H9 (cell line): ENCODE measurements around the gene DOCK2. TPM values are rescaled to one million over a fixed set of nuclear protein-coding genes. Genes with fewer than 3 reads are reported as not detected.

Source experiments
- DNase-seq: peaks from one replicate; pipeline ENCODE4 v3.0.0-alpha.2; 2017
- H2AFZ ChIP-seq: one replicate; pipeline ENCODE4 v1.6.1; 2013; ENCODE audit warnings: mild to moderate bottlenecking, low read length, control low read depth, moderate library complexity
- H2AK5ac ChIP-seq: 2 replicates; pipeline ENCODE4 v1.6.1; 2013; ENCODE audit warnings: low read length, control low read depth, mixed read lengths; ENCODE audit not compliant: insufficient read length
- H2BK120ac ChIP-seq: one replicate; pipeline ENCODE4 v1.6.1; 2013; ENCODE audit warnings: low read depth, mild to moderate bottlenecking, low read length, control low read depth, inconsistent platforms; ENCODE audit not compliant: poor library complexity, severe bottlenecking
- H2BK12ac ChIP-seq: 2 replicates; pipeline ENCODE4 v1.6.1; 2013; ENCODE audit warnings: low read length, control low read depth, mixed read lengths, low read depth; ENCODE audit not compliant: insufficient read length
- H2BK15ac ChIP-seq: 2 replicates; pipeline ENCODE4 v1.6.1; 2013; ENCODE audit warnings: low read depth, low read length, control low read depth
- H2BK20ac ChIP-seq: one replicate; pipeline ENCODE4 v1.6.1; 2013; ENCODE audit warnings: low read depth, mild to moderate bottlenecking, low read length, control low read depth, inconsistent platforms; ENCODE audit not compliant: poor library complexity, severe bottlenecking
- H2BK5ac ChIP-seq: 2 replicates; pipeline ENCODE4 v1.6.1; 2013; ENCODE audit warnings: low read length, control low read depth, mixed read lengths; ENCODE audit not compliant: insufficient read length
- H3K14ac ChIP-seq: 2 replicates; pipeline ENCODE4 v1.6.1; 2013; ENCODE audit warnings: low read length, control low read depth; ENCODE audit not compliant: insufficient read depth
- H3K18ac ChIP-seq: 2 replicates; pipeline ENCODE4 v1.6.1; 2013; ENCODE audit warnings: low read depth, mild to moderate bottlenecking, mixed read lengths, low read length, control low read depth; ENCODE audit not compliant: insufficient read length
- H3K23ac ChIP-seq: 2 replicates; pipeline ENCODE4 v1.6.1; 2013; ENCODE audit warnings: low read length, control low read depth, mixed read lengths, low read depth; ENCODE audit not compliant: insufficient read length
- H3K23me2 ChIP-seq: 2 replicates; pipeline ENCODE4 v1.6.1; 2013; ENCODE audit warnings: low read depth, mild to moderate bottlenecking, mixed read lengths, low read length, control low read depth; ENCODE audit not compliant: insufficient read length, poor library complexity, severe bottlenecking
- H3K27ac ChIP-seq: 2 replicates; pipeline ENCODE4 v1.5.1; 2013; ENCODE audit warnings: low read length, control low read depth, mixed read lengths, low read depth; ENCODE audit not compliant: insufficient read length
- H3K27me3 ChIP-seq: 2 replicates; pipeline ENCODE4 v1.6.1; 2013; ENCODE audit warnings: low read length, control low read depth, inconsistent platforms; ENCODE audit not compliant: insufficient read depth
- H3K4ac ChIP-seq: 2 replicates; pipeline ENCODE4 v1.6.1; 2013; ENCODE audit warnings: low read depth, mild to moderate bottlenecking, control low read depth, inconsistent platforms, low read length, moderate library complexity
- H3K4me1 ChIP-seq: 2 replicates; pipeline ENCODE4 v1.6.1; 2013; ENCODE audit warnings: low read length, control low read depth, inconsistent platforms; ENCODE audit not compliant: insufficient read depth
- H3K4me2 ChIP-seq: 2 replicates; pipeline ENCODE4 v1.6.1; 2013; ENCODE audit warnings: low read length, control low read depth, mixed read lengths; ENCODE audit not compliant: insufficient read length, insufficient read depth
- H3K56ac ChIP-seq: 2 replicates; pipeline ENCODE4 v1.6.1; 2013; ENCODE audit warnings: low read depth, mild to moderate bottlenecking, mixed read lengths, low read length, control low read depth; ENCODE audit not compliant: insufficient read length
- H3K79me1 ChIP-seq: 2 replicates; pipeline ENCODE4 v1.6.1; 2013; ENCODE audit warnings: low read depth, mild to moderate bottlenecking, moderate library complexity, low read length, control low read depth, inconsistent platforms; ENCODE audit not compliant: insufficient read depth, poor library complexity, severe bottlenecking
- H3K79me2 ChIP-seq: 2 replicates; pipeline ENCODE4 v1.6.1; 2013; ENCODE audit warnings: low read length, control low read depth, inconsistent platforms; ENCODE audit not compliant: insufficient read depth
- H3K9ac ChIP-seq: 2 replicates; pipeline ENCODE4 v1.6.1; 2013; ENCODE audit warnings: low read length, control low read depth, mixed read lengths; ENCODE audit not compliant: insufficient read length; ENCODE audit errors: extremely low read depth
- H3K9me3 ChIP-seq: one replicate; pipeline ENCODE4 v1.6.1; 2013; ENCODE audit warnings: low read depth, low read length, inconsistent platforms; ENCODE audit not compliant: control insufficient read depth
- H3T11ph ChIP-seq: one replicate; pipeline ENCODE4 v1.6.1; 2013; ENCODE audit warnings: mild to moderate bottlenecking, low read length, control low read depth, inconsistent platforms
- H4K20me1 ChIP-seq: one replicate; pipeline ENCODE4 v1.6.1; 2013; ENCODE audit not compliant: control insufficient read depth, insufficient read length, insufficient read depth
- H4K5ac ChIP-seq: 2 replicates; pipeline ENCODE4 v1.6.1; 2013; ENCODE audit warnings: low read depth, mild to moderate bottlenecking, mixed read lengths, low read length, control low read depth; ENCODE audit not compliant: insufficient read length
- H4K8ac ChIP-seq: replicated peaks from 2 replicates; pipeline ENCODE4 v1.6.1; 2013; ENCODE audit warnings: low read length, control low read depth, mixed read lengths, low read depth; ENCODE audit not compliant: insufficient read length
- H4K91ac ChIP-seq: 2 replicates; pipeline ENCODE4 v1.6.1; 2013; ENCODE audit warnings: low read depth, mild to moderate bottlenecking, moderate library complexity, mixed read lengths, low read length, control low read depth; ENCODE audit not compliant: insufficient read length
- H3K27ac Mint-ChIP-seq, 3 experiments: 2 replicates in 2 of 3; 3 replicates in 1 of 3; pipeline ENCODE4 v1.8.0; 2020 to 2021; ENCODE audit warnings: mixed read lengths in 3 of 3, mild to moderate bottlenecking in 1 of 3, moderate library complexity in 1 of 3
- H3K27me3 Mint-ChIP-seq: 2 replicates; pipeline ENCODE4 v1.8.0; 2021; ENCODE audit warnings: low read depth, mild to moderate bottlenecking, moderate library complexity, mixed read lengths
- H3K36me3 Mint-ChIP-seq, 3 experiments: 2 replicates in 2 of 3; 3 replicates in 1 of 3; pipeline ENCODE4 v1.8.0; 2020 to 2021; ENCODE audit warnings: low read depth in 3 of 3, mixed read lengths in 3 of 3; ENCODE audit not compliant: insufficient read depth in 1 of 3
- H3K4me1 Mint-ChIP-seq, 2 experiments: 2 replicates each; pipeline ENCODE4 v1.8.0; 2020; ENCODE audit warnings: mixed read lengths in 2 of 2
- H3K4me3 Mint-ChIP-seq, 2 experiments: 2 replicates in 1 of 2; 3 replicates in 1 of 2; pipeline ENCODE4 v1.8.0; 2020 to 2021; ENCODE audit warnings: mild to moderate bottlenecking in 2 of 2, mixed read lengths in 2 of 2, moderate library complexity in 1 of 2
- H3K9me3 Mint-ChIP-seq, 2 experiments: 2 replicates in 1 of 2; 3 replicates in 1 of 2; pipeline ENCODE4 v1.8.0; 2020; ENCODE audit warnings: mild to moderate bottlenecking in 2 of 2, mixed read lengths in 2 of 2, moderate library complexity in 1 of 2
- CTCF ChIP-seq: fragments of 200-600 bp; sonication (generic); conservative IDR thresholded peaks from 3 replicates; pipeline ENCODE4 v1.8.0; 2021; ENCODE audit warnings: antibody characterized with exemption, mild to moderate bottlenecking
- WGBS: extraction: QIAGEN DNeasy Blood & Tissue Kit; methylation state at CpG from one replicate; pipeline ENCODE4 v1.1.7; 2013; ENCODE audit warnings: missing lambda C conversion rate, low lambda C conversion rate, mixed read lengths; ENCODE audit not compliant: insufficient read length; ENCODE audit errors: extremely low coverage; 5-methylcytosine and 5-hydroxymethylcytosine counted together
- total RNA-seq: library from RNA; stranded (reverse); gene quantifications from 2 replicates; pipeline ENCODE4 v1.2.1, GENCODE V29; 2021

DOCK2 gene
- total RNA-seq, 1 experiment from 2014 or later: 7.8 TPM

- Mint-ChIP-seq H3K27ac (no peak overlapping the region), H3K9me3 (no peaks in the 10 kb centered on the region), H3K4me1 (peaks cover 15 to 16% of the 10 kb centered on the region in 2 experiments), H3K4me3 (no peak overlapping the region), H3K36me3 (no peaks in the 10 kb centered on the region), H3K27me3 (no peaks in the 10 kb centered on the region; the same call in 1 of the 2 replicates)
- no peaks in the 10 kb centered on the region for H3K79me1 ChIP-seq
- H4K20me1 ChIP-seq: no peaks in the 10 kb centered on the region
- no peak overlapping the region for H3K18ac ChIP-seq
- no peaks in the 10 kb centered on the region for H3K27me3 ChIP-seq
- H3K27ac ChIP-seq: no peak overlapping the region
- no peak overlapping the region for H2AK5ac ChIP-seq
- no peak overlapping the region for H4K5ac ChIP-seq
- no peak overlapping the region for H3T11ph ChIP-seq
- no peaks in the 10 kb centered on the region for H3K79me2 ChIP-seq
- no peak for TF ChIP-seq CTCF
- H3K4me2 ChIP-seq: no peak overlapping the region
- WGBS: no CpG with 5 or more reads among the region's 6 CpGs
- no peak overlapping the region for H3K23ac ChIP-seq
- no peak for DNase-seq
- H4K91ac ChIP-seq: no peak overlapping the region
- no peak overlapping the region for H2BK15ac ChIP-seq
- no peak overlapping the region for H2BK5ac ChIP-seq
- no peaks in the 10 kb centered on the region for H3K23me2 ChIP-seq
- H2BK120ac ChIP-seq: no peak overlapping the region
- H2BK12ac ChIP-seq: no peak overlapping the region
- no peak overlapping the region for H3K14ac ChIP-seq
- H2BK20ac ChIP-seq: no peak overlapping the region
- no peak overlapping the region for H3K9ac ChIP-seq
- no peak overlapping the region for H2AFZ ChIP-seq
- no peaks in the 10 kb centered on the region; the same call in 1 of the 2 replicates for H3K4me1 ChIP-seq
- no peak overlapping the region for H3K4ac ChIP-seq
- no peaks in the 10 kb centered on the region for H3K9me3 ChIP-seq
- no peak overlapping the region for H3K56ac ChIP-seq
- H4K8ac ChIP-seq: no peak overlapping the region
Observed at GRCh38 chr5:169777159-169777558, 140.1 kb downstream of the DOCK2 start.
